Measurements from ENCODE around the gene UBE2B.

- TF ChIP-seq, protein P1, sequence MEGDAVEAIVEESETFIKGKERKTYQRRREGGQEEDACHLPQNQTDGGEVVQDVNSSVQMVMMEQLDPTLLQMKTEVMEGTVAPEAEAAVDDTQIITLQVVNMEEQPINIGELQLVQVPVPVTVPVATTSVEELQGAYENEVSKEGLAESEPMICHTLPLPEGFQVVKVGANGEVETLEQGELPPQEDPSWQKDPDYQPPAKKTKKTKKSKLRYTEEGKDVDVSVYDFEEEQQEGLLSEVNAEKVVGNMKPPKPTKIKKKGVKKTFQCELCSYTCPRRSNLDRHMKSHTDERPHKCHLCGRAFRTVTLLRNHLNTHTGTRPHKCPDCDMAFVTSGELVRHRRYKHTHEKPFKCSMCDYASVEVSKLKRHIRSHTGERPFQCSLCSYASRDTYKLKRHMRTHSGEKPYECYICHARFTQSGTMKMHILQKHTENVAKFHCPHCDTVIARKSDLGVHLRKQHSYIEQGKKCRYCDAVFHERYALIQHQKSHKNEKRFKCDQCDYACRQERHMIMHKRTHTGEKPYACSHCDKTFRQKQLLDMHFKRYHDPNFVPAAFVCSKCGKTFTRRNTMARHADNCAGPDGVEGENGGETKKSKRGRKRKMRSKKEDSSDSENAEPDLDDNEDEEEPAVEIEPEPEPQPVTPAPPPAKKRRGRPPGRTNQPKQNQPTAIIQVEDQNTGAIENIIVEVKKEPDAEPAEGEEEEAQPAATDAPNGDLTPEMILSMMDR (IDR thresholded peaks at IDR 0.05; ENCODE audit: low read depth, low read length, missing input control): no peak
- TF ChIP-seq, protein P2, sequence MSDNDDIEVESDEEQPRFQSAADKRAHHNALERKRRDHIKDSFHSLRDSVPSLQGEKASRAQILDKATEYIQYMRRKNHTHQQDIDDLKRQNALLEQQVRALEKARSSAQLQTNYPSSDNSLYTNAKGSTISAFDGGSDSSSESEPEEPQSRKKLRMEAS (IDR thresholded peaks at IDR 0.05): no peak
Observed at GRCh38 chr5:134345996-134346395, 25.4 kb upstream of the UBE2B start.
